Measurements from ENCODE around the gene TSC2. TPM values are rescaled to one million over a fixed set of nuclear protein-coding genes. Genes with fewer than 3 reads are reported as not detected.

Gene TSC2
- total and polyA plus RNA-seq, 8 donors, result 40.8 to 369 (median 76.0) TPM

DNA sequence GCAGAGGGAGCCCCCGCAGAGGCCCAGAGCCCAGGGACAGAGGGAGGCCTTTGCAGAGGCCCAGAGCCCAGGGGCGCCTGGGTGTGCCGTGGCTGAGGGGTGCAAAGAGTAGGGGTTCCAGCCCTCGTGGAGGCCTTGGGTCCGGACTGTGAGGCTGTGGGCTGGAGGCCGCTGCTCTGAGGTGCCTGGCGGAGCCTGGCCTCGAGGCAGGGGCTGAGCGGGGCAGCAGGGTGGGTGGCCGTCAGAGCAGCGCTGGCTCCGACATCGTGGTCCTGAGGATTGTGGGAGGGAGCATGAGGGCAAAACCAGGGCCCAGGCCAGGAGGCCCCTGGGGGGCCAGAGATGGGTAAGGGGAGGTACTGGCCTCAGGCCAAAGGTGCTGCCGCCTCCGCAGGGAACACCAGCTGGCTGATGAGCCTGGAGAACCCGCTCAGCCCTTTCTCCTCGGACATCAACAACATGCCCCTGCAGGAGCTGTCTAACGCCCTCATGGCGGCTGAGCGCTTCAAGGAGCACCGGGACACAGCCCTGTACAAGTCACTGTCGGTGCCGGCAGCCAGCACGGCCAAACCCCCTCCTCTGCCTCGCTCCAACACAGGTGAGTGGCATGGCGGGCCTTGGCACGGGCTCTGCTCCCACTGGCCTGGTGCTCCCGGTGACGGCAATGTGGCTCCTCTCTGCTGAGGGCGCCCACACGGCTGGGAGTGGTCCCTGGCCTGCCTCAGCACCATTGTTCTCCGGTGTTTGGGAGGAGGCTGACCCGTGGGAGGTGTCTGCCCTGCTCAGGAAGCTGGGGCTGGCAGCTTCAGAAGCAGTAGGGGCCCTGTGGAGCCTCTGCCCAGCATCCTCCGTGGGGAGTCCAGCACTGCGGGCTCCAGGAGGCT, 33.7 kb downstream of the TSC2 start:
- WGBS, 5 donors, result 78 to 87% (median 84%) methylated on average over 6 to 35 of the region's 35 CpGs
- DNase-seq, result no peak
- Histone ChIP-seq H3K27ac (peak overlapping the region; percentile 46 to 70 (median 65)), H3K27me3 (no peaks in the 10 kb centered on the region), H3K4me1 (peaks cover 13 to 33% (median 23%) of the 10 kb centered on the region in 4 donors), H3K9me3 (no peaks in the 10 kb centered on the region), H3K4me3 (no peak overlapping the region), H3K36me3 (peaks cover 55 to 100% (median 100%) of the 10 kb centered on the region in 4 donors)
- intact Hi-C loops (cut with DNase I; ENCODE audit: low total_unique reads), result loop anchor here (10.0 kb wide), 1 partner anchor 57 kb away; the partner anchor contains the start of gene NHERF2
- TF ChIP-seq CTCF (IDR thresholded peaks at IDR 0.05), result no peak
- no peak for TF ChIP-seq EP300 (IDR thresholded peaks at IDR 0.05)
- no peak for TF ChIP-seq POLR2AphosphoS5 (IDR thresholded peaks at IDR 0.05)
- TF ChIP-seq POLR2A (IDR thresholded peaks at IDR 0.05), result no peak

DNA sequence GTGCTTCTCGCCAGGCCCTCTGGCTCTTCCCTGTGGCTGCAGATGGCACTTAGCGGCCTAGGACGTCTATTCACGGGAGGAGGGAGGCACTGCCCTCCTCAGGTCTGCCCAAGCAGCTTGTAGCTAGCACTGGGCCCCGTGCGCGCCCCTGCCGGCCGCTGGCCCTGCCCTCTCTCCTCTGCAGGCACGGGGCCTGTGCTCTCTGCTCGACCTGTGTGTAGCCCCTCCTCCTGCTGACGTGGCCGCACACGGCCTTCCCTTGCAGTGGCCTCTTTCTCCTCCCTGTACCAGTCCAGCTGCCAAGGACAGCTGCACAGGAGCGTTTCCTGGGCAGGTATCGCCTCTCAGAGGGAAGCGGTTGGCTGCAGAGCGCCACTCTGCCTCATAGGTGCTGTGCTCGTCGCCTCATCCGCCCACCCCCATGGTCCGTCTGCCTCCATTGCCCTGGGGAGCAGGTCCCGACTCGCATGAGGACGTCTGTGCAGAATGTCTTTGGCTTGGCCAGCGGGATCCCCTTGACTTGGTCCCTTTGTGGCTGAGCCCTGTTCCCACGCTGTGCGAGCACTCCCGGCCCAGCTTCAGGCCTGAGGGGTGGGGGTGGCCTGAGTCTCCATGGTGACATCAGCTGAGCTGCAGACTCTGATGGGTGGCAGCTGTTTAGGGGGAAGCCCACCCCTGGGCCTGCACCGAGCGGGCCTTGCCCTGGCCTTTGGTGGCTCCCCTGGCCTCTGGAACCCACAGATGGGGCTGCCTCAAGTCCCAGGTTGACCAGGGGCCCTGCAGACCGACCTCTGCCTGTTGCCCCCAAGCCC, 34.6 kb downstream of the TSC2 start:
- Histone ChIP-seq H3K9me3 (no peaks in the 10 kb centered on the region), H3K27me3 (no peaks in the 10 kb centered on the region), H3K27ac (peak overlapping the region; percentile 46 to 70 (median 65)), H3K4me1 (peaks cover 13 to 35% (median 24%) of the 10 kb centered on the region in 4 donors), H3K36me3 (peaks cover 55 to 100% (median 100%) of the 10 kb centered on the region in 4 donors), H3K4me3 (no peak overlapping the region)
- peak in 1 of 4 donors; percentile 42 for TF ChIP-seq POLR2A (IDR thresholded peaks at IDR 0.05)
- TF ChIP-seq POLR2AphosphoS5 (IDR thresholded peaks at IDR 0.05), result peak; percentile 10 to 91 (median 34)
- no peak for TF ChIP-seq EP300 (IDR thresholded peaks at IDR 0.05)
- peak in 5 of 7 experiments; percentile 21 to 54 (median 22) for TF ChIP-seq CTCF (IDR thresholded peaks at IDR 0.05)
- intact Hi-C loops (cut with DNase I; ENCODE audit: low total_unique reads), result loop anchor here (10.0 kb wide), 1 partner anchor 58 kb away; the partner anchor contains the start of gene NHERF2
- 39 to 64% (median 48%) methylated on average over 27 to 32 of the region's 32 CpGs for WGBS, 5 donors
- DNase-seq, result peak; percentile 90 to 91

- DNase-seq, result peak in 1 of 2 donors; percentile 87
- no peaks in the 10 kb centered on the region for H3K27me3 ChIP-seq
- intact Hi-C loops (cut with DNase I; ENCODE audit: low total_unique reads), result loop anchor here (10.0 kb wide), 1 partner anchor 58 kb away; the partner anchor contains the start of gene NHERF2
- peak overlapping the region; percentile 38 to 70 (median 65) for H3K27ac ChIP-seq
- peaks cover 57 to 100% (median 100%) of the 10 kb centered on the region in 4 donors for H3K36me3 ChIP-seq
- TF ChIP-seq CTCF (IDR thresholded peaks at IDR 0.05) (no peak), POLR2A (IDR thresholded peaks at IDR 0.05) (no peak), EP300 (IDR thresholded peaks at IDR 0.05) (no peak), POLR2AphosphoS5 (IDR thresholded peaks at IDR 0.05) (no peak)
- H3K4me1 ChIP-seq, result peaks cover 13 to 40% (median 24%) of the 10 kb centered on the region in 4 donors
- 49 to 83% (median 73%) methylated on average over 13 to 16 of the region's 16 CpGs for WGBS, 5 donors
- H3K4me3 ChIP-seq, result no peak overlapping the region
- H3K9me3 ChIP-seq, result no peaks in the 10 kb centered on the region
Measured at GRCh38 chr16:2082983-2083364, 35.2 kb downstream of the TSC2 start.

GRCh38 chr16:2083409-2083808, 35.6 kb downstream of the TSC2 start:
- no peaks in the 10 kb centered on the region for H3K9me3 ChIP-seq
- peak overlapping the region in 2 of 5 donors; percentile 10 to 63 for H3K27ac ChIP-seq
- TF ChIP-seq CTCF (IDR thresholded peaks at IDR 0.05), result no peak
- TF ChIP-seq EP300 (IDR thresholded peaks at IDR 0.05), result no peak
- TF ChIP-seq POLR2AphosphoS5 (IDR thresholded peaks at IDR 0.05), result no peak
- no peak for TF ChIP-seq POLR2A (IDR thresholded peaks at IDR 0.05)
- no peak for DNase-seq
- H3K4me1 ChIP-seq, result peaks cover 13 to 40% (median 24%) of the 10 kb centered on the region in 4 donors
- whole genome bisulfite sequencing, 5 donors, result 74 to 88% (median 81%) methylated on average over 3 to 19 of the region's 19 CpGs
- no peak overlapping the region for H3K4me3 ChIP-seq
- intact Hi-C loops (cut with DNase I; ENCODE audit: low total_unique reads), result loop anchor here (10.0 kb wide), 1 partner anchor 59 kb away; the partner anchor contains the start of gene NHERF2
- H3K36me3 ChIP-seq, result peaks cover 62 to 100% (median 100%) of the 10 kb centered on the region in 4 donors
- no peaks in the 10 kb centered on the region for H3K27me3 ChIP-seq
